CD4-positive, CD25-positive, alpha-beta regulatory T cell (primary cell): Measurements from ENCODE around the gene HSD17B13. TPM values are rescaled to one million over a fixed set of nuclear protein-coding genes. Genes with fewer than 3 reads are reported as not detected.

Experiments used
- ATAC-seq, 2 donors: fragments of 150-1000 bp; cut with Tn5 transposase; one replicate each; pipeline ENCODE4 v1.10.0; 2021; ENCODE audit warnings: low read depth in 2 of 2, moderate number of reproducible peaks in 2 of 2, moderate library complexity in 1 of 2
- DNase-seq, 3 donors: peaks; one replicate each; pipeline versions ENCODE4 v3.0.0 to v3.0.0-alpha.2; 2012 to 2022; ENCODE audit warnings: mixed read lengths in 1 of 3
- H3K27ac ChIP-seq: one replicate; pipeline ENCODE4 v1.7.0; 2013; ENCODE audit warnings: mild to moderate bottlenecking, low read length; ENCODE audit not compliant: insufficient read depth, poor library complexity, severe bottlenecking
- H3K27me3 ChIP-seq: one replicate; pipeline ENCODE4 v1.7.0; 2013; ENCODE audit warnings: low read length; ENCODE audit not compliant: control insufficient read depth, insufficient read depth
- H3K36me3 ChIP-seq: one replicate; pipeline ENCODE4 v1.7.0; 2013; ENCODE audit warnings: mild to moderate bottlenecking, low read length, moderate library complexity; ENCODE audit not compliant: control insufficient read depth, insufficient read depth
- H3K4me1 ChIP-seq: 2 replicates; pipeline ENCODE4 v1.7.0; 2013; ENCODE audit warnings: mild to moderate bottlenecking, low read length; ENCODE audit not compliant: insufficient read depth, control insufficient read depth, poor library complexity, severe bottlenecking
- H3K4me3 ChIP-seq: one replicate; pipeline ENCODE4 v1.7.0; 2013; ENCODE audit warnings: low read depth, mild to moderate bottlenecking, low read length, moderate library complexity
- H3K9me3 ChIP-seq, 2 experiments: 1 replicate in 1 of 2; 2 replicates in 1 of 2; pipeline ENCODE4 v1.7.0; 2013; ENCODE audit warnings: low read length in 2 of 2, mild to moderate bottlenecking in 1 of 2, moderate library complexity in 1 of 2; ENCODE audit not compliant: control insufficient read depth in 2 of 2
- H3K27ac Mint-ChIP-seq, 3 donors: one replicate each; pipeline ENCODE4 v1.8.0; 2020 to 2022; ENCODE audit warnings: mild to moderate bottlenecking in 3 of 3, mixed read lengths in 3 of 3, moderate library complexity in 2 of 3
- H3K27me3 Mint-ChIP-seq: one replicate; pipeline ENCODE4 v1.8.0; 2022; ENCODE audit warnings: mild to moderate bottlenecking, mixed read lengths
- H3K36me3 Mint-ChIP-seq: one replicate; pipeline ENCODE4 v1.8.0; 2020; ENCODE audit warnings: mixed read lengths
- H3K4me1 Mint-ChIP-seq, 4 donors: one replicate each; pipeline ENCODE4 v1.8.0; 2020 to 2022; ENCODE audit warnings: mixed read lengths in 4 of 4, mild to moderate bottlenecking in 1 of 4
- H3K4me3 Mint-ChIP-seq, 4 donors: one replicate each; pipeline ENCODE4 v1.8.0; 2020 to 2022; ENCODE audit warnings: mild to moderate bottlenecking in 4 of 4, mixed read lengths in 4 of 4, moderate library complexity in 3 of 4
- H3K9me3 Mint-ChIP-seq, 7 donors: one replicate each; pipeline ENCODE4 v1.8.0; 2020 to 2022; ENCODE audit warnings: mixed read lengths in 7 of 7, mild to moderate bottlenecking in 3 of 7, moderate library complexity in 2 of 7
- polyA plus RNA-seq, 4 donors: library from polyadenylated mRNA; unstranded; fragments of 300-500 nt; fragmentation: Illumina TruSeq; gene quantifications; one replicate each; pipeline ENCODE4 v1.2.3, GENCODE V29; 2021
- total RNA-seq: library from RNA; stranded (reverse); gene quantifications from one replicate; pipeline ENCODE4 v1.2.3, GENCODE V29; 2022

HSD17B13 gene
- total and polyA plus RNA-seq, 5 donors from 2014 or later, result 0.09 to 0.52 TPM; not detected in 3

- Mint-ChIP-seq H3K9me3 (peaks cover 0 to 27% (median 11%) of the 10 kb centered on the region in 7 donors), H3K36me3 (peaks cover 65% of the 10 kb centered on the region), H3K4me3 (no peak overlapping the region), H3K27me3 (no peaks in the 10 kb centered on the region), H3K4me1 (peaks cover 0 to 1% (median 0%) of the 10 kb centered on the region in 4 donors), H3K27ac (no peak overlapping the region)
- Histone ChIP-seq H3K4me1 (no peaks in the 10 kb centered on the region), H3K36me3 (peaks cover 65% of the 10 kb centered on the region), H3K27me3 (no peaks in the 10 kb centered on the region), H3K4me3 (no peak overlapping the region), H3K9me3 (peaks cover 19 to 21% of the 10 kb centered on the region in 2 experiments), H3K27ac (no peak overlapping the region)
- no peak for DNase-seq
- no peak for ATAC-seq
Observed at GRCh38 chr4:87337361-87337760, 14.7 kb upstream of the HSD17B13 start.

GRCh38 chr4:87333267-87333666, 10.6 kb upstream of the HSD17B13 start:
- Mint-ChIP-seq H3K9me3 (peaks cover 0 to 59% (median 33%) of the 10 kb centered on the region in 7 donors), H3K36me3 (peaks cover 37% of the 10 kb centered on the region), H3K4me1 (no peaks in the 10 kb centered on the region), H3K27ac (no peak overlapping the region), H3K4me3 (no peak overlapping the region), H3K27me3 (no peaks in the 10 kb centered on the region)
- Histone ChIP-seq H3K9me3 (peaks cover 41 to 42% of the 10 kb centered on the region in 2 experiments), H3K4me1 (no peaks in the 10 kb centered on the region), H3K27ac (no peak overlapping the region), H3K36me3 (peaks cover 30% of the 10 kb centered on the region), H3K27me3 (no peaks in the 10 kb centered on the region), H3K4me3 (no peak overlapping the region)
- no peak for DNase-seq
- ATAC-seq, result no peak

GRCh38 chr4:87330761-87331160, 8.1 kb upstream of the HSD17B13 start:
- no peak overlapping the region for H3K4me3 ChIP-seq
- no peak overlapping the region for H3K27ac ChIP-seq
- Mint-ChIP-seq H3K27me3 (no peaks in the 10 kb centered on the region), H3K4me3 (no peak overlapping the region), H3K4me1 (no peaks in the 10 kb centered on the region), H3K36me3 (peaks cover 17% of the 10 kb centered on the region), H3K9me3 (peaks cover 0 to 57% (median 33%) of the 10 kb centered on the region in 7 donors), H3K27ac (no peak overlapping the region)
- no peaks in the 10 kb centered on the region for H3K27me3 ChIP-seq
- peaks cover 41 to 42% of the 10 kb centered on the region in 2 experiments for H3K9me3 ChIP-seq
- no peaks in the 10 kb centered on the region for H3K4me1 ChIP-seq
- DNase-seq (no peak), ATAC-seq (no peak)
- H3K36me3 ChIP-seq, result peaks cover 9% of the 10 kb centered on the region

- no peak for ATAC-seq
- no peak for DNase-seq
- H3K36me3 ChIP-seq, result no peaks in the 10 kb centered on the region
- H3K36me3 Mint-ChIP-seq, result no peaks in the 10 kb centered on the region
- peaks cover 0 to 32% (median 21%) of the 10 kb centered on the region in 7 donors for H3K9me3 Mint-ChIP-seq
- no peaks in the 10 kb centered on the region for H3K4me1 ChIP-seq
- no peak overlapping the region for H3K27ac ChIP-seq
- no peak overlapping the region for H3K4me3 ChIP-seq
- H3K27ac Mint-ChIP-seq, result no peak overlapping the region
- H3K4me1 Mint-ChIP-seq, result no peaks in the 10 kb centered on the region
- H3K27me3 Mint-ChIP-seq, result no peaks in the 10 kb centered on the region
- no peak overlapping the region for H3K4me3 Mint-ChIP-seq
- H3K9me3 ChIP-seq, result peaks cover 19 to 20% of the 10 kb centered on the region in 2 experiments
- no peaks in the 10 kb centered on the region for H3K27me3 ChIP-seq
Observed at GRCh38 chr4:87327136-87327535, 4.5 kb upstream of the HSD17B13 start.

- Histone ChIP-seq H3K27me3 (no peaks in the 10 kb centered on the region), H3K27ac (no peak overlapping the region), H3K36me3 (no peaks in the 10 kb centered on the region), H3K4me1 (no peaks in the 10 kb centered on the region), H3K9me3 (peaks cover 12 to 13% of the 10 kb centered on the region in 2 experiments), H3K4me3 (no peak overlapping the region)
- Mint-ChIP-seq H3K27me3 (no peaks in the 10 kb centered on the region), H3K4me3 (no peak overlapping the region), H3K4me1 (no peaks in the 10 kb centered on the region), H3K27ac (no peak overlapping the region), H3K9me3 (peaks cover 0 to 25% (median 17%) of the 10 kb centered on the region in 7 donors), H3K36me3 (no peaks in the 10 kb centered on the region)
- DNase-seq, result no peak
- no peak for ATAC-seq
Observed at GRCh38 chr4:87326460-87326859, 3.8 kb upstream of the HSD17B13 start.

- no peaks in the 10 kb centered on the region for H3K27me3 ChIP-seq
- no peaks in the 10 kb centered on the region for H3K4me1 ChIP-seq
- Mint-ChIP-seq H3K4me3 (no peak overlapping the region), H3K27ac (no peak overlapping the region), H3K27me3 (peaks cover 4% of the 10 kb centered on the region), H3K36me3 (no peaks in the 10 kb centered on the region), H3K4me1 (no peaks in the 10 kb centered on the region), H3K9me3 (peaks cover 0 to 3% (median 0%) of the 10 kb centered on the region in 7 donors)
- no peaks in the 10 kb centered on the region for H3K9me3 ChIP-seq
- DNase-seq, result no peak
- H3K36me3 ChIP-seq, result no peaks in the 10 kb centered on the region
- H3K4me3 ChIP-seq, result no peak overlapping the region
- H3K27ac ChIP-seq, result no peak overlapping the region
- ATAC-seq, result no peak
Observed at GRCh38 chr4:87321888-87322287, 794 bp downstream of the HSD17B13 start.

- Mint-ChIP-seq H3K9me3 (no peaks in the 10 kb centered on the region), H3K36me3 (peaks cover 4% of the 10 kb centered on the region), H3K27me3 (peaks cover 4% of the 10 kb centered on the region), H3K4me1 (no peaks in the 10 kb centered on the region), H3K27ac (no peak overlapping the region), H3K4me3 (no peak overlapping the region)
- H3K4me3 ChIP-seq, result no peak overlapping the region
- no peaks in the 10 kb centered on the region for H3K4me1 ChIP-seq
- H3K36me3 ChIP-seq, result no peaks in the 10 kb centered on the region
- DNase-seq (no peak), ATAC-seq (no peak)
- H3K27ac ChIP-seq, result no peak overlapping the region
- H3K9me3 ChIP-seq, result no peaks in the 10 kb centered on the region
- no peaks in the 10 kb centered on the region for H3K27me3 ChIP-seq
Observed at GRCh38 chr4:87317527-87317926, 5.2 kb downstream of the HSD17B13 start.

GRCh38 chr4:87316961-87317360, 5.7 kb downstream of the HSD17B13 start:
- Histone ChIP-seq H3K9me3 (no peaks in the 10 kb centered on the region), H3K36me3 (no peaks in the 10 kb centered on the region), H3K27me3 (no peaks in the 10 kb centered on the region), H3K4me3 (no peak overlapping the region), H3K4me1 (no peaks in the 10 kb centered on the region), H3K27ac (no peak overlapping the region)
- Mint-ChIP-seq H3K9me3 (no peaks in the 10 kb centered on the region), H3K27me3 (peaks cover 4% of the 10 kb centered on the region), H3K4me1 (no peaks in the 10 kb centered on the region), H3K36me3 (peaks cover 4% of the 10 kb centered on the region), H3K4me3 (no peak overlapping the region), H3K27ac (no peak overlapping the region)
- ATAC-seq (no peak), DNase-seq (no peak)
